ENCODE results near the gene KRTAP10-12.
"Not testable (repeated sequence)": the region's sequence is repeated elsewhere in the genome, so short reads cannot be mapped to it uniquely, and the experiment has no call there.

GRCh38 chr21:44685050-44685449 lies 11.9 kb upstream of the KRTAP10-12 start:
- not testable (repeated sequence) for TF ChIP-seq EZH2 (IDR thresholded peaks at IDR 0.05; ENCODE audit: borderline replicate concordance); EZH2phosphoT487 (IDR thresholded peaks at IDR 0.05; ENCODE audit: low read depth, severe bottlenecking, unreplicated experiment)
- TF ChIP-seq, protein P1, sequence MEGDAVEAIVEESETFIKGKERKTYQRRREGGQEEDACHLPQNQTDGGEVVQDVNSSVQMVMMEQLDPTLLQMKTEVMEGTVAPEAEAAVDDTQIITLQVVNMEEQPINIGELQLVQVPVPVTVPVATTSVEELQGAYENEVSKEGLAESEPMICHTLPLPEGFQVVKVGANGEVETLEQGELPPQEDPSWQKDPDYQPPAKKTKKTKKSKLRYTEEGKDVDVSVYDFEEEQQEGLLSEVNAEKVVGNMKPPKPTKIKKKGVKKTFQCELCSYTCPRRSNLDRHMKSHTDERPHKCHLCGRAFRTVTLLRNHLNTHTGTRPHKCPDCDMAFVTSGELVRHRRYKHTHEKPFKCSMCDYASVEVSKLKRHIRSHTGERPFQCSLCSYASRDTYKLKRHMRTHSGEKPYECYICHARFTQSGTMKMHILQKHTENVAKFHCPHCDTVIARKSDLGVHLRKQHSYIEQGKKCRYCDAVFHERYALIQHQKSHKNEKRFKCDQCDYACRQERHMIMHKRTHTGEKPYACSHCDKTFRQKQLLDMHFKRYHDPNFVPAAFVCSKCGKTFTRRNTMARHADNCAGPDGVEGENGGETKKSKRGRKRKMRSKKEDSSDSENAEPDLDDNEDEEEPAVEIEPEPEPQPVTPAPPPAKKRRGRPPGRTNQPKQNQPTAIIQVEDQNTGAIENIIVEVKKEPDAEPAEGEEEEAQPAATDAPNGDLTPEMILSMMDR (IDR thresholded peaks at IDR 0.05; ENCODE audit: poor library complexity): not testable (repeated sequence)
